Activated CD4-positive, alpha-beta T cell treated with anti-CD3 and anti-CD28 coated beads for 4 hours (primary cell): ENCODE data around the gene CHD8.

Source experiments
- DNase-seq, 2 donors: peaks; one replicate each; pipeline ENCODE4 v3.0.0-alpha.2; 2020

CHD8 gene

DNA sequence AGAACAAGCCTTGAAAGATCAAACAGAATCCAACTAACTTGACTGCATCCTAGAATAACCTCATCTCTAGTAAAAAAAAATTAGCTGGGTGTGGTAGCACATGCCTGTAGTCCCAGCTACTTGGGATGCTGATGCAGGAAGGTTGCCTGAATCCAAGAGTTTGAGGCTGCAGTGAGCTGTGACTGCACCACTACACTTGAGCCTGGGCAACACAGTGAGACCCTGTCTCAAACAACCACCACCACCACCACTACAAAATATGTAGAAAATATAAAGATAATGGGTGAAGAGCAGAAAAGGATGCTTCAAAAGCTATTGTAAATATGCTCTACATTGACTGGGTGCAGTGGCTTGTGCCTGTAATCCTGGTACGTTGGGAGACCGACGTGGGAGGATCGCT is 99.4 kb downstream of the CHD8 start:
- no peak for DNase-seq

DNA sequence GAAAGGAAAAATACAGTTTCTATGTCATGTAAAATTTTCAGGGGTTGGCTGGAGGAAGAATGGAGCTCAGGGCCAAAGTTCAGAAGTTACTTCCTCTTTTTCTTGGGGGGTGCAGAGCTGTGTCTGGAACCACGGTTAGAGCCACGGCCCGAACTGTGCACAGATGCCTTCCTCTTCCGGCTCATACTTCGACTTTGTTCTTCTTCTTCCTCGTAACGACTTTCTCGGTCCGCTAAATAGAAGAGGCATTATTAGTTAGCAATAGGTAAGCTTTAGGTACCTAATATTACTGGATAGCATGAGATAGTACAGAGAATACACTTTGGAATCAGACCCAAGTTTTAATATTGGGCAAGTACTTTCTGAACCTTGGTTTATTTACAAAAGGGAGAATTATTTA is 103.3 kb downstream of the CHD8 start:
- no peak for DNase-seq

GRCh38 chr14:21350539-21350938 is 105.4 kb downstream of the CHD8 start:
- DNase-seq: no peak

GRCh38 chr14:21347201-21347600 is 108.7 kb downstream of the CHD8 start:
- DNase-seq: no peak

GRCh38 chr14:21346532-21347135 is 109.3 kb downstream of the CHD8 start:
- no peak for DNase-seq

DNA sequence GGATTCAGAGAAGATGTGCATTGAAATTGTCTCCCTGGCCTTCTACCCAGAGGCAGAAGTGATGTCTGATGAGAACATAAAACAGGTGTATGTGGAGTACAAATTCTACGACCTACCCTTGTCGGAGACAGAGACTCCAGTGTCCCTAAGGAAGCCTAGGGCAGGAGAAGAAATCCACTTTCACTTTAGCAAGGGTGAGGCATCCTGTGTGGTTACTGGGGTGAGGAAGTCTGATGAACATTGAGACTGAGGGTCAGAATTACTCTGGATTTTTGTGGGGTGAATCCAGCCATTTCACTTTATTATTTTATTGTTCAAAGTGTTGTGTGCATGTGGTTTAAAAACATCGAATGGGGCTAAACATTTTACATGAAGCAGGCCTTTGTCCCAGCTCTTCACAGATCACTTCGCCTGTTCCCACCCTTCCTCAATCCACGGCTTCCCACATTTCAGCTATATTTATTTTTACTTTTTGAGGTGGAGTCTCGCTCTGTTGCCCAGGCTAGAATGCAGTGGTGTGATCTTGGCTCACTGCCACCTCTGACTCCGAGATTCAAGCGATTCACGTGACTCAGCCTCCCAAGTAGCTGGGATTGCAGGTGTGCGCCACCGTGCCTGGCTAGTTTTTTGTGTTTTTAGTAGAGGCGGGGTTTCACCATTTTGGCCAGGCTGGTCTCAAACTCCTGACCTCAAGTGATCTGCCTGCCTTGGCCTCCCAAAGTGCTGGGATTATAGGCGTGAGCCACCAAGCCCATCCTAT is 112.7 kb downstream of the CHD8 start:
- DNase-seq: no peak
